NCI-H1417 (cell line): ENCODE data around the gene PFKFB3.
"Not testable (repeated sequence)": the region's sequence is repeated elsewhere in the genome, so short reads cannot be mapped to it uniquely, and the experiment has no call there.

ENCODE experiments used
- DNase-seq, 3 experiments: peaks; one replicate each; lab custom pipeline; 2025; lab: John Stamatoyannopoulos, UW

The PFKFB3 gene

GRCh38 chr10:6202098-6202683, 541 bp upstream of the PFKFB3 start:
- DNase-seq = peak in 1 of 3 experiments; percentile 50

GRCh38 chr10:6203331-6204062, 765 bp downstream of the PFKFB3 start:
- DNase-seq = peak in 2 of 3 experiments; percentile 35 to 43

- peak in 2 of 3 experiments; percentile 21 to 39 for DNase-seq
Measured at GRCh38 chr10:6204063-6204340, 1.3 kb downstream of the PFKFB3 start.

- DNase-seq = peak in 1 of 3 experiments; percentile 30
Measured at GRCh38 chr10:6204341-6205191, 1.8 kb downstream of the PFKFB3 start.

- not testable (repeated sequence) for DNase-seq
Measured at GRCh38 chr10:6206486-6206885, 3.8 kb downstream of the PFKFB3 start.

- DNase-seq = no peak
Measured at GRCh38 chr10:6207658-6208057, 4.9 kb downstream of the PFKFB3 start.

GRCh38 chr10:6208799-6209235, 6.1 kb downstream of the PFKFB3 start:
- no peak for DNase-seq

GRCh38 chr10:6211341-6211670, 8.6 kb downstream of the PFKFB3 start:
- no peak for DNase-seq

- peak in 1 of 3 experiments; percentile 1 for DNase-seq
Measured at GRCh38 chr10:6211671-6212635, 9.2 kb downstream of the PFKFB3 start.

- no peak for DNase-seq
Measured at GRCh38 chr10:6212806-6213205, 10.1 kb downstream of the PFKFB3 start.

GRCh38 chr10:6213257-6213905, 10.6 kb downstream of the PFKFB3 start:
- no peak for DNase-seq

GRCh38 chr10:6213908-6214307, 11.2 kb downstream of the PFKFB3 start:
- DNase-seq = no peak

GRCh38 chr10:6214612-6215011, 11.9 kb downstream of the PFKFB3 start:
- no peak for DNase-seq

- DNase-seq = no peak
Measured at GRCh38 chr10:6215241-6215640, 12.5 kb downstream of the PFKFB3 start.

- no peak for DNase-seq
Measured at GRCh38 chr10:6215683-6216484, 13.2 kb downstream of the PFKFB3 start.

GRCh38 chr10:6216916-6217315, 14.2 kb downstream of the PFKFB3 start:
- no peak for DNase-seq

- DNase-seq = no peak
Measured at GRCh38 chr10:6217611-6218010, 14.9 kb downstream of the PFKFB3 start.

- no peak for DNase-seq
Measured at GRCh38 chr10:6218692-6219493, 16.2 kb downstream of the PFKFB3 start.

- DNase-seq = no peak
Measured at GRCh38 chr10:6219494-6219836, 16.7 kb downstream of the PFKFB3 start.
